Caco-2 (cell line): ENCODE measurements around the gene SH3BP5. TPM values are rescaled to one million over a fixed set of nuclear protein-coding genes. Genes with fewer than 3 reads are reported as not detected.

ENCODE experiments used
- BruUV-seq: library from RNA; stranded (reverse); fragments of 400-500 nt; replicated peaks from 2 replicates; lab custom pipeline; 2021; lab: Mats Ljungman, UMichigan
- CTCF ChIA-PET: fragments of 300-600 bp; sonication (Branson Sonifier 250); formaldehyde crosslinking; loops from one replicate; lab custom pipeline; 2022; ENCODE audit warnings: antibody characterized with exemption; lab: Charles Lee
- POLR2A ChIA-PET: fragments of 300-600 bp; sonication (Branson Sonifier 250); formaldehyde crosslinking; loops from one replicate; lab custom pipeline; 2022; ENCODE audit warnings: antibody characterized with exemption; lab: Charles Lee
- DNase-seq, 2 experiments: peaks; one replicate each; pipeline versions ENCODE4 v3.0.0 to v3.0.0-alpha.2; 2020 to 2022
- H3K27me3 ChIP-seq: replicated peaks from 2 replicates; pipeline ENCODE4 v1.6.0; 2011; ENCODE audit warnings: low read length; ENCODE audit not compliant: control insufficient read depth, insufficient read depth
- H3K36me3 ChIP-seq: 2 replicates; pipeline ENCODE4 v1.5.1; 2011; ENCODE audit warnings: low read length; ENCODE audit not compliant: control insufficient read depth, insufficient read depth
- H3K4me1 ChIP-seq: fragments of 250-450 bp; sonication (Bioruptor Pico); 2 replicates; pipeline ENCODE4 v1.5.1; 2020; ENCODE audit warnings: mild to moderate bottlenecking
- H3K4me3 ChIP-seq: 2 replicates; pipeline ENCODE4 v1.5.1; 2011; ENCODE audit warnings: low read depth, mild to moderate bottlenecking, control low read depth, low read length
- H3K9me3 ChIP-seq: fragments of 250-450 bp; sonication (Bioruptor Pico); 2 replicates; pipeline ENCODE4 v1.5.1; 2020; ENCODE audit warnings: mild to moderate bottlenecking, moderate library complexity
- H3K27ac Mint-ChIP-seq: one replicate; pipeline ENCODE4 v1.8.0; 2022; ENCODE audit warnings: mixed read lengths; ENCODE audit not compliant: unreplicated experiment
- H3K27me3 Mint-ChIP-seq: one replicate; pipeline ENCODE4 v1.8.0; 2022; ENCODE audit warnings: mixed read lengths; ENCODE audit not compliant: insufficient read depth, unreplicated experiment
- H3K36me3 Mint-ChIP-seq: one replicate; pipeline ENCODE4 v1.8.0; 2022; ENCODE audit warnings: mild to moderate bottlenecking, mixed read lengths; ENCODE audit not compliant: insufficient read depth, unreplicated experiment
- H3K4me1 Mint-ChIP-seq: one replicate; pipeline ENCODE4 v1.8.0; 2022; ENCODE audit warnings: low read depth, mixed read lengths; ENCODE audit not compliant: unreplicated experiment
- H3K4me3 Mint-ChIP-seq: one replicate; pipeline ENCODE4 v1.8.0; 2022; ENCODE audit warnings: mild to moderate bottlenecking, moderate library complexity, mixed read lengths; ENCODE audit not compliant: unreplicated experiment
- H3K9me3 Mint-ChIP-seq: one replicate; pipeline ENCODE4 v1.8.0; 2022; ENCODE audit warnings: mixed read lengths; ENCODE audit not compliant: unreplicated experiment
- CTCF ChIP-seq, 2 experiments: fragments of 200-600 bp in 1 of 2; IDR thresholded peaks; 1 replicate in 1 of 2; 2 replicates in 1 of 2; pipeline versions ENCODE4 v1.5.1 to v1.8.0; 2011 to 2022; ENCODE audit warnings: antibody characterized with exemption in 1 of 2, control low read depth in 1 of 2, inconsistent platforms in 1 of 2, low read depth in 1 of 2, low read length in 1 of 2, mild to moderate bottlenecking in 1 of 2, moderate library complexity in 1 of 2; ENCODE audit not compliant: insufficient read depth in 1 of 2, severe bottlenecking in 1 of 2, unreplicated experiment in 1 of 2
- intact Hi-C: fragments of 100-400 bp; cut with micrococcal nuclease; formaldehyde crosslinking; loops from one replicate; pipeline ENCODE4 v1.10.0; 2022; ENCODE audit not compliant: unreplicated experiment
- total RNA-seq: library from RNA; stranded (reverse); gene quantifications from 2 replicates; pipeline ENCODE4 v1.2.3, GENCODE V29; 2022

The SH3BP5 gene
- total RNA-seq, 1 experiment from 2014 or later: 26.1 TPM

- no peak for TF ChIP-seq CTCF (IDR thresholded peaks at IDR 0.05; ENCODE audit: insufficient read depth in 1 of 2, low read depth in 1 of 2, low read length in 1 of 2, severe bottlenecking in 1 of 2, unreplicated experiment in 1 of 2)
- no TSS peak for BruUV-seq
- no peaks in the 10 kb centered on the region for H3K27me3 ChIP-seq
- intact Hi-C loops: loop anchor here (2.0 kb wide), 1 partner anchor 23 kb away; no protein-coding TSS in a partner anchor
- H3K9me3 ChIP-seq: no peaks in the 10 kb centered on the region
- H3K36me3 ChIP-seq: no peaks in the 10 kb centered on the region
- H3K9me3 Mint-ChIP-seq: no peaks in the 10 kb centered on the region
- H3K4me1 Mint-ChIP-seq: no peaks in the 10 kb centered on the region
- no peak overlapping the region for H3K27ac Mint-ChIP-seq
- H3K4me3 Mint-ChIP-seq: no peak overlapping the region
- CTCF ChIA-PET: interaction anchor here (0.7 to 1.1 kb wide), 2 partner anchors 24 to 66 kb away, joined by 3 to 5 read pairs; no protein-coding TSS in a partner anchor
- H3K4me3 ChIP-seq: no peak overlapping the region
- peaks cover 16% of the 10 kb centered on the region for H3K4me1 ChIP-seq
- POLR2A ChIA-PET: interaction anchor here (1.5 to 1.9 kb wide), 2 partner anchors 12 to 23 kb away, joined by 4 to 6 read pairs; no protein-coding TSS in a partner anchor
- H3K36me3 Mint-ChIP-seq: peaks cover 10% of the 10 kb centered on the region
- no peak for DNase-seq
- no peaks in the 10 kb centered on the region for H3K27me3 Mint-ChIP-seq
These were observed 1.5 kb upstream of the SH3BP5 start for GRCh38 chr3:15333956-15334263.

- Mint-ChIP-seq H3K27me3 (no peaks in the 10 kb centered on the region), H3K9me3 (no peaks in the 10 kb centered on the region), H3K36me3 (peaks cover 10% of the 10 kb centered on the region), H3K4me3 (peak overlapping the region; percentile 91), H3K4me1 (no peaks in the 10 kb centered on the region), H3K27ac (peak overlapping the region; percentile 82)
- intact Hi-C loops: loop anchor here (2.0 kb wide), 1 partner anchor 23 kb away; no protein-coding TSS in a partner anchor
- H3K27me3 ChIP-seq: no peaks in the 10 kb centered on the region
- no peak for DNase-seq
- CTCF ChIA-PET: interaction anchor here (0.7 to 1.8 kb wide), 6 partner anchors 23 to 64 kb away, joined by 3 to 28 read pairs (median 4); no protein-coding TSS in a partner anchor
- TF ChIP-seq CTCF (IDR thresholded peaks at IDR 0.05; ENCODE audit: insufficient read depth in 1 of 2, low read depth in 1 of 2, low read length in 1 of 2, severe bottlenecking in 1 of 2, unreplicated experiment in 1 of 2): no peak
- no peak overlapping the region; the same call in 1 of the 2 replicates for H3K4me3 ChIP-seq
- H3K9me3 ChIP-seq: no peaks in the 10 kb centered on the region
- POLR2A ChIA-PET: interaction anchor here (1.5 to 1.9 kb wide), 2 partner anchors 12 to 23 kb away, joined by 4 to 6 read pairs; no protein-coding TSS in a partner anchor
- H3K36me3 ChIP-seq: no peaks in the 10 kb centered on the region
- no TSS peak for BruUV-seq
- peaks cover 16% of the 10 kb centered on the region for H3K4me1 ChIP-seq
These were observed 941 bp upstream of the SH3BP5 start for GRCh38 chr3:15333099-15333955.

- H3K36me3 ChIP-seq: no peaks in the 10 kb centered on the region
- peaks cover 8% of the 10 kb centered on the region for H3K4me1 Mint-ChIP-seq
- no peaks in the 10 kb centered on the region for H3K9me3 ChIP-seq
- H3K4me3 ChIP-seq: peak overlapping the region; percentile 93
- no peaks in the 10 kb centered on the region for H3K27me3 Mint-ChIP-seq
- no peak overlapping the region for H3K27ac Mint-ChIP-seq
- peak in 1 of 2 experiments; percentile 22 for DNase-seq
- peaks cover 17% of the 10 kb centered on the region for H3K4me1 ChIP-seq
- BruUV-seq: no TSS peak
- intact Hi-C loops: loop anchor here (1.0 to 2.0 kb wide), 4 partner anchors 21 to 64 kb away; no protein-coding TSS in a partner anchor
- no peak for TF ChIP-seq CTCF (IDR thresholded peaks at IDR 0.05; ENCODE audit: insufficient read depth in 1 of 2, low read depth in 1 of 2, low read length in 1 of 2, severe bottlenecking in 1 of 2, unreplicated experiment in 1 of 2)
- H3K9me3 Mint-ChIP-seq: no peaks in the 10 kb centered on the region
- H3K4me3 Mint-ChIP-seq: peak overlapping the region; percentile 91
- peaks cover 16% of the 10 kb centered on the region for H3K36me3 Mint-ChIP-seq
- ChIA-PET POLR2A (interaction anchor here (0.6 to 1.9 kb wide), 2 partner anchors 21 to 126 kb away, joined by 3 to 6 read pairs; partner anchors contain the start of gene CAPN7), CTCF (interaction anchor here (0.6 to 1.8 kb wide), 7 partner anchors 21 to 73 kb away, joined by 3 to 28 read pairs (median 3); no protein-coding TSS in a partner anchor)
- no peaks in the 10 kb centered on the region for H3K27me3 ChIP-seq
These were observed 581 bp downstream of the SH3BP5 start for GRCh38 chr3:15331606-15332404.
